ENCODE measurements around the gene CFAP74.

- TF ChIP-seq CTCF (IDR thresholded peaks at IDR 0.05) (no peak), POLR2A (IDR thresholded peaks at IDR 0.05) (no peak)
Observed at GRCh38 chr1:1956101-1956500, 47.5 kb downstream of the CFAP74 start.
